HepG2 (cell line): ENCODE results near the gene TACO1. TPM values are rescaled to one million over a fixed set of nuclear protein-coding genes. Genes with fewer than 3 reads are reported as not detected.
A peak's percentile ranks its signal among the peaks of the same experiment; 100 is the strongest.

Experiments
- ATAC-seq: fragments of 200-7000 bp; cut with Tn5 transposase; 3 replicates; pipeline ENCODE4 v1.9.1; 2020; ENCODE audit warnings: mild to moderate bottlenecking, moderate library complexity
- BruUV-seq: library from RNA; stranded (reverse); fragments of 400-500 nt; replicated peaks from 2 replicates; lab custom pipeline; 2021; lab: Mats Ljungman, UMichigan
- CTCF ChIA-PET: fragments of 300-600 bp; formaldehyde crosslinking; extraction: SDS; loops from one replicate; lab custom pipeline; 2021; ENCODE audit warnings: low total read pairs, inconsistent platforms, low intra/inter-chr PET ratio; lab: Yijun Ruan, JAX
- POLR2A ChIA-PET: fragments of 350-600 bp; sonication (Branson Sonifier 250); formaldehyde crosslinking; loops from one replicate; lab custom pipeline; 2020; ENCODE audit warnings: antibody characterized with exemption, inconsistent platforms; lab: Yijun Ruan, JAX
- DNase-seq: peaks from one replicate; pipeline ENCODE4 v3.0.0-alpha.2; 2015; ENCODE audit warnings: low spot score
- FAIRE-seq: peaks from 3 replicates; lab custom pipeline; 2011; peaks lifted over from hg19 to GRCh38; lab: Jason Lieb, UNC
- H2AFZ ChIP-seq: one replicate; pipeline ENCODE4 v1.6.1; 2011; ENCODE audit warnings: low read length, inconsistent platforms
- H3K27ac ChIP-seq: fragments of 300-600 bp; 3 replicates; pipeline ENCODE4 v1.8.0; 2011; ENCODE audit warnings: mixed run types, mild to moderate bottlenecking, mixed read lengths, low read length, inconsistent platforms; ENCODE audit not compliant: insufficient read depth; ENCODE audit errors: extremely low read length
- H3K27me3 ChIP-seq, 2 experiments: fragments of 200-600 bp in 1 of 2; 2 replicates in 1 of 2; 3 replicates in 1 of 2; pipeline versions ENCODE4 v1.6.0 to v1.8.0; 2011; ENCODE audit warnings: low read length in 2 of 2, mild to moderate bottlenecking in 2 of 2, moderate library complexity in 2 of 2, inconsistent platforms in 1 of 2; ENCODE audit not compliant: insufficient read depth in 2 of 2, control insufficient read depth in 1 of 2
- H3K36me3 ChIP-seq, 2 experiments: fragments of 200-600 bp in 1 of 2; replicated peaks in 1 of 2; 2 replicates in 1 of 2; 3 replicates in 1 of 2; pipeline versions ENCODE4 v1.5.1 to v1.8.0; 2011; ENCODE audit warnings: low read length in 2 of 2, inconsistent platforms in 1 of 2; ENCODE audit not compliant: insufficient read depth in 2 of 2, control insufficient read depth in 1 of 2
- H3K4me1 ChIP-seq: 2 replicates; pipeline ENCODE4 v1.5.1; 2012; ENCODE audit warnings: low read length, inconsistent platforms; ENCODE audit not compliant: insufficient read depth
- H3K4me2 ChIP-seq: 2 replicates; pipeline ENCODE4 v1.6.0; 2011; ENCODE audit warnings: low read depth, low read length, inconsistent platforms
- H3K4me3 ChIP-seq, 3 experiments: fragments of 200-600 bp in 1 of 3; sonication (generic), shearing (Covaris generic) in 1 of 3; replicated peaks in 1 of 3; 2 replicates each; pipeline ENCODE4 v1.5.1; 2011 to 2016; ENCODE audit warnings: low read length in 3 of 3, inconsistent platforms in 2 of 3, low read depth in 2 of 3, mild to moderate bottlenecking in 2 of 3, control low read depth in 1 of 3, mixed read lengths in 1 of 3; ENCODE audit not compliant: insufficient read depth in 1 of 3
- H3K79me2 ChIP-seq: one replicate; pipeline ENCODE4 v1.6.1; 2011; ENCODE audit warnings: low read length, inconsistent platforms; ENCODE audit not compliant: insufficient read depth
- H3K9ac ChIP-seq: 2 replicates; pipeline ENCODE4 v1.6.0; 2011; ENCODE audit warnings: mild to moderate bottlenecking, low read depth, low read length, inconsistent platforms; ENCODE audit not compliant: insufficient read depth
- H3K9me3 ChIP-seq: 2 replicates; pipeline ENCODE4 v1.5.1; 2012; ENCODE audit warnings: mild to moderate bottlenecking, low read length
- H4K20me1 ChIP-seq: 2 replicates; pipeline ENCODE4 v1.6.0; 2011; ENCODE audit warnings: inconsistent platforms, mild to moderate bottlenecking, low read length, moderate library complexity; ENCODE audit not compliant: insufficient read depth
- CEBPB ChIP-seq: IDR thresholded peaks from 2 replicates; pipeline ENCODE4 v1.6.1; 2011; ENCODE audit warnings: low read depth, low read length, improper control_type of control experiment, borderline replicate concordance
- HIVEP1 ChIP-seq: sonication (generic); formaldehyde crosslinking; IDR thresholded peaks from 2 replicates; pipeline ENCODE4 v1.4.0; 2020; ENCODE audit warnings: mild to moderate bottlenecking, missing genetic modification reagents
- HMG20A ChIP-seq: IDR thresholded peaks from 2 replicates; pipeline ENCODE4 v1.6.1; 2016; ENCODE audit warnings: borderline replicate concordance
- HNF4A ChIP-seq: sonication (generic); formaldehyde crosslinking; IDR thresholded peaks from 2 replicates; pipeline ENCODE4 v1.4.0; 2020; ENCODE audit warnings: missing genetic modification reagents
- JUN ChIP-seq: sonication (generic); formaldehyde crosslinking; IDR thresholded peaks from 2 replicates; pipeline ENCODE4 v1.4.0; 2020; ENCODE audit warnings: mild to moderate bottlenecking, missing genetic modification reagents
- KLF16 ChIP-seq, 2 experiments: sonication (generic) in 1 of 2; formaldehyde crosslinking in 1 of 2; IDR thresholded peaks; 2 replicates each; pipeline versions ENCODE4 v1.6.1 to v1.8.0; 2016 to 2023; ENCODE audit warnings: missing genetic modification reagents in 2 of 2, missing compliant biosample characterization in 1 of 2
- NR2F2 ChIP-seq: IDR thresholded peaks from 2 replicates; pipeline ENCODE4 v1.6.1; 2012; ENCODE audit warnings: low read depth, inconsistent platforms, borderline replicate concordance
- PRMT3 ChIP-seq: sonication (generic); formaldehyde crosslinking; IDR thresholded peaks from 2 replicates; pipeline ENCODE4 v1.8.1; 2022; ENCODE audit warnings: low read depth, mild to moderate bottlenecking, moderate library complexity, missing genetic modification reagents, borderline replicate concordance
- RBM22 ChIP-seq: fragments of 200-400 bp; formaldehyde crosslinking; optimal IDR thresholded peaks from 2 replicates; pipeline ENCODE3; 2017; ENCODE audit warnings: mild to moderate bottlenecking, low read length, moderate library complexity
- RXRB ChIP-seq: IDR thresholded peaks from 2 replicates; pipeline ENCODE4 v1.6.1; 2016; ENCODE audit warnings: borderline replicate concordance, missing genetic modification reagents, missing compliant biosample characterization
- STAG1 ChIP-seq: sonication (generic); formaldehyde crosslinking; IDR thresholded peaks from 2 replicates; pipeline ENCODE4 v1.4.0; 2020; ENCODE audit warnings: missing genetic modification reagents
- TARDBP ChIP-seq: sonication (generic); formaldehyde crosslinking; IDR thresholded peaks from 2 replicates; pipeline ENCODE4 v1.8.0; 2022; ENCODE audit warnings: mild to moderate bottlenecking, missing genetic modification reagents
- TBX2 ChIP-seq: sonication (generic); formaldehyde crosslinking; IDR thresholded peaks from 2 replicates; pipeline ENCODE4 v1.5.0; 2020; ENCODE audit warnings: missing genetic modification reagents, mild to moderate bottlenecking, borderline replicate concordance
- TGIF2 ChIP-seq: IDR thresholded peaks from 2 replicates; pipeline ENCODE4 v1.6.1; 2016; ENCODE audit warnings: control low read depth, missing compliant biosample characterization
- ZSCAN21 ChIP-seq: sonication (generic); formaldehyde crosslinking; IDR thresholded peaks from 2 replicates; pipeline ENCODE4 v1.8.0; 2022; ENCODE audit warnings: mild to moderate bottlenecking, missing genetic modification reagents, moderate library complexity, borderline replicate concordance
- WGBS: methylation state at CpG from one replicate; pipeline ENCODE4 v1.1.6; 2017; ENCODE audit warnings: low lambda C conversion rate; 5-methylcytosine and 5-hydroxymethylcytosine counted together
- in situ Hi-C: cut with HindIII; loops from 2 replicates; pipeline ENCODE4 v1.10.0; 2017; ENCODE audit warnings: low pct_unique_long_range_greater_than_20kb; ENCODE audit not compliant: extremely low pct_ligation_motif_present
- intact Hi-C: fragments of 100-400 bp; cut with micrococcal nuclease; formaldehyde crosslinking; loops from one replicate; pipeline ENCODE4 v1.10.0; 2022; ENCODE audit not compliant: unreplicated experiment
- polyA plus RNA-seq, 8 experiments: library from polyadenylated mRNA; depleted of rRNA in 3 of 8; stranded (reverse) in 7 of 8; unstranded in 1 of 8; fragments of >200 nt; fragmentation: Illumina TruSeq in 4 of 8; extraction: Trizol in 4 of 8; gene quantifications; 2 replicates each; pipeline versions ENCODE4 v1.2.1 to v1.2.3, GENCODE V29; 2011 to 2016; ENCODE audit warnings: low read depth in 4 of 8, missing spikeins in 1 of 8, mixed read lengths in 1 of 8; ENCODE audit not compliant: insufficient read depth in 1 of 8
- total RNA-seq, 5 experiments: library from RNA; depleted of rRNA; stranded (reverse); fragments of >200 nt; fragmentation: Illumina TruSeq; extraction: Trizol; gene quantifications; 2 replicates each; pipeline ENCODE4 v1.2.3, GENCODE V29; 2016; ENCODE audit warnings: low read depth in 1 of 5
- TF ChIP-seq, protein P1 (sequence below): sonication (generic); formaldehyde crosslinking; IDR thresholded peaks from 2 replicates; pipeline ENCODE4 v1.4.0; 2020; ENCODE audit warnings: missing genetic modification reagents
- TF ChIP-seq, protein P2 (sequence below): sonication (generic); formaldehyde crosslinking; IDR thresholded peaks from 2 replicates; pipeline ENCODE4 v1.5.0; 2020; ENCODE audit warnings: missing genetic modification reagents

Gene TACO1
- total and polyA plus RNA-seq, 2 of the 13 experiments (the other 11 are each of a cell fraction or from before 2014, with no cell fraction given), result 34.7 to 53.6 TPM

DNA sequence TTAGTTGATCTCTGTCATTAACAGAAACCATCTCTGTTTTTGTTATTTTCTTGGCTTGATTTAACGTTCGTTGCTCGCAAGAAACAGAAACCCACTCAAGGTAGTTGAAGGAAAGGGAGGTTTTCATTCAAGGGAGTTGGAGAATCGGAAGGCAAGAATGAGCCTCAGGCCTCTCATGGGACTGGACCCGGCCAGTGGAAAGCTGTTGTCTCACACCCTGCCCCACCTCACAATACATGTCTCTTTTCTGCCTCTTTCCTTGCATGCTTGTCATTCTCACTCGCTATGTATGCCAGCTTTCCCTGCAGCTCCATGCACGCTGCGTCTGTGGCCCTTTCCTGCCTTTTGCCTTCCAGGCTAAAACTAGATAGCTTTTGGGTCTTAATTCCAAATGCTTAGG is 32.1 kb upstream of the TACO1 start:
- peaks cover 75% of the 10 kb centered on the region for H3K79me2 ChIP-seq
- no peak for ATAC-seq
- intact Hi-C loops (no loop called here), in situ Hi-C loops (no loop called here)
- DNase-seq, result no peak
- no peak overlapping the region for H3K4me2 ChIP-seq
- TF ChIP-seq, protein P1, sequence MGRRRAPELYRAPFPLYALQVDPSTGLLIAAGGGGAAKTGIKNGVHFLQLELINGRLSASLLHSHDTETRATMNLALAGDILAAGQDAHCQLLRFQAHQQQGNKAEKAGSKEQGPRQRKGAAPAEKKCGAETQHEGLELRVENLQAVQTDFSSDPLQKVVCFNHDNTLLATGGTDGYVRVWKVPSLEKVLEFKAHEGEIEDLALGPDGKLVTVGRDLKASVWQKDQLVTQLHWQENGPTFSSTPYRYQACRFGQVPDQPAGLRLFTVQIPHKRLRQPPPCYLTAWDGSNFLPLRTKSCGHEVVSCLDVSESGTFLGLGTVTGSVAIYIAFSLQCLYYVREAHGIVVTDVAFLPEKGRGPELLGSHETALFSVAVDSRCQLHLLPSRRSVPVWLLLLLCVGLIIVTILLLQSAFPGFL (CRISPR knock-in tag), result no peak
- peak; percentile 34 for TF ChIP-seq RBM22
- CTCF ChIA-PET, result no interaction called here
- no peaks in the 10 kb centered on the region for H3K27me3 ChIP-seq
- WGBS, result 96% methylated on average over 8 of the region's 8 CpGs
- BruUV-seq, result no TSS peak
- H2AFZ ChIP-seq, result no peak overlapping the region
- peaks cover 14% of the 10 kb centered on the region; the same call in 1 of the 2 replicates for H3K4me1 ChIP-seq
- no peak overlapping the region for H3K9ac ChIP-seq
- H3K36me3 ChIP-seq, result peaks cover 0 to 10% of the 10 kb centered on the region in 2 experiments; a peak in 2 of 5 replicates
- POLR2A ChIA-PET, result interaction anchor here (1.4 to 1.7 kb wide), 2 partner anchors 18 to 54 kb away, joined by 5 to 6 read pairs; partner anchors contain the start of genes DCAF7 and MAP3K3
- peaks cover 44% of the 10 kb centered on the region for H4K20me1 ChIP-seq
- no peaks in the 10 kb centered on the region for H3K9me3 ChIP-seq
- H3K27ac ChIP-seq, result no peak overlapping the region
- FAIRE-seq, result peak; percentile 4
- H3K4me3 ChIP-seq, result no peak overlapping the region

DNA sequence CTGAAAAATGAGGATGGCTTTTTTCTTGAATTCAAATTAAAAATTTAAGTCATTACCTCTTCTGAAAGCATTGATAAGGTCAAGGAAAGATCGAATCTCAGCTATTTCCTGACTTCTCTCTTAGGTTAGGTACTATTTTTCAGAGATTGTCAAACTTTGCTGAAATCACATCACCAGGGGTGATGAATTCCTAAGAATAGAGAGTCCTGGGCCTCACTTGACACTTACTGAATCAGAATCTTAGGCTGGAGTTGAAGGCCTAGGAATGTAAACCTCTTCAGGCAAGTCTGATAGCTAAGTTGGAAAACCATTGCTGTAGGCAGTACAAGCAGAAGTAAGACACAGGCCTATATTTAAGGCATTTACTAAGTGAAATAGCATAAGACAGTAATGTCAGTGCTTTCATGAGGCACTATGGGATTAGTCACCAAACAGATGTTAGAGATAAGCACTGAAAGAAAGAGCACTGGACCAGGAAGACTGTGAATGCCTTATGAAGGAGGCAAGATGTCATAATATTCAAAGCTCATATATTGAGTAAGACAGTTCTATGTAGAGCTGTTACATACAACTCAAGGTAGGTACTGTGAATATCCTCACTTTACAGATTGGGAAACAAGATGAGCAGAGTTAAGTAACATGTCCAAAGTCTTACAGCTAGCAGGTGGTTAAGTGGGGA is 28.9 kb upstream of the TACO1 start:
- Histone ChIP-seq H3K4me1 (peaks cover 12% of the 10 kb centered on the region), H2AFZ (no peak overlapping the region), H3K9ac (no peak overlapping the region), H3K27ac (no peak overlapping the region), H3K4me2 (no peak overlapping the region), H3K36me3 (peaks cover 0 to 9% of the 10 kb centered on the region in 2 experiments; a peak in 3 of 5 replicates), H4K20me1 (peaks cover 35% of the 10 kb centered on the region), H3K4me3 (no peak overlapping the region), H3K9me3 (no peaks in the 10 kb centered on the region), H3K27me3 (no peaks in the 10 kb centered on the region), H3K79me2 (peaks cover 60% of the 10 kb centered on the region)
- CTCF ChIA-PET, result no interaction called here
- intact Hi-C loops, result loop anchor here (10.0 kb wide), 1 partner anchor 147 kb away; no protein-coding TSS in a partner anchor
- FAIRE-seq (peak; percentile 77), DNase-seq (peak; percentile 16), ATAC-seq (no peak)
- POLR2A ChIA-PET, result interaction anchor here (1.0 kb wide), 1 partner anchor 21 kb away, joined by 3 read pairs; the partner anchor contains the start of gene DCAF7
- TF ChIP-seq HNF4A (CRISPR knock-in tag), result 0 out of 2 replicates have a peak, but pooled peaks have one; percentile 8
- peak; percentile 54; the same call in 1 of the 2 replicates for TF ChIP-seq CEBPB
- TF ChIP-seq TGIF2, result 0 out of 2 replicates have a peak, but pooled peaks have one; percentile 28
- TF ChIP-seq STAG1 (CRISPR knock-in tag), result no peak
- no peak for TF ChIP-seq RXRB
- no peak for TF ChIP-seq HIVEP1 (CRISPR knock-in tag)
- no peak for TF ChIP-seq KLF16 (CRISPR knock-in tag; IDR thresholded peaks at IDR 0.05)
- TF ChIP-seq TARDBP, result no peak
- no peak for TF ChIP-seq TBX2 (CRISPR knock-in tag)
- no peak for TF ChIP-seq JUN (CRISPR knock-in tag)
- 0 out of 2 replicates have a peak, but pooled peaks have one; percentile 14 for TF ChIP-seq HMG20A (CRISPR knock-in tag)
- TF ChIP-seq PRMT3, result no peak
- TF ChIP-seq NR2F2, result no peak
- TF ChIP-seq, protein P2, sequence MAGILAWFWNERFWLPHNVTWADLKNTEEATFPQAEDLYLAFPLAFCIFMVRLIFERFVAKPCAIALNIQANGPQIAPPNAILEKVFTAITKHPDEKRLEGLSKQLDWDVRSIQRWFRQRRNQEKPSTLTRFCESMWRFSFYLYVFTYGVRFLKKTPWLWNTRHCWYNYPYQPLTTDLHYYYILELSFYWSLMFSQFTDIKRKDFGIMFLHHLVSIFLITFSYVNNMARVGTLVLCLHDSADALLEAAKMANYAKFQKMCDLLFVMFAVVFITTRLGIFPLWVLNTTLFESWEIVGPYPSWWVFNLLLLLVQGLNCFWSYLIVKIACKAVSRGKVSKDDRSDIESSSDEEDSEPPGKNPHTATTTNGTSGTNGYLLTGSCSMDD (CRISPR knock-in tag), result no peak
- TF ChIP-seq ZSCAN21 (CRISPR knock-in tag), result no peak
- in situ Hi-C loops, result no loop called here
- WGBS, result 86% methylated on average over 1 of the region's 1 CpG
- BruUV-seq, result no TSS peak
